OCI-LY1 (cell line): ENCODE results near the gene CD83.

Source experiments
- EZH2 ChIP-seq: fragments of 200-600 bp; sonication (generic), shearing (Covaris generic); IDR thresholded peaks from 2 replicates; pipeline ENCODE4 v1.8.0; 2017; ENCODE audit warnings: borderline replicate concordance, mixed run types, mild to moderate bottlenecking, antibody characterized with exemption, low read length, moderate library complexity, mixed read lengths
- TF ChIP-seq, protein P1 (sequence below): fragments of 200-600 bp; sonication (generic), shearing (Covaris generic); IDR thresholded peaks from 2 replicates; pipeline ENCODE4 v1.5.1; 2017; ENCODE audit warnings: mild to moderate bottlenecking, antibody characterized with exemption, low read length, moderate library complexity, mixed read lengths

DNA sequence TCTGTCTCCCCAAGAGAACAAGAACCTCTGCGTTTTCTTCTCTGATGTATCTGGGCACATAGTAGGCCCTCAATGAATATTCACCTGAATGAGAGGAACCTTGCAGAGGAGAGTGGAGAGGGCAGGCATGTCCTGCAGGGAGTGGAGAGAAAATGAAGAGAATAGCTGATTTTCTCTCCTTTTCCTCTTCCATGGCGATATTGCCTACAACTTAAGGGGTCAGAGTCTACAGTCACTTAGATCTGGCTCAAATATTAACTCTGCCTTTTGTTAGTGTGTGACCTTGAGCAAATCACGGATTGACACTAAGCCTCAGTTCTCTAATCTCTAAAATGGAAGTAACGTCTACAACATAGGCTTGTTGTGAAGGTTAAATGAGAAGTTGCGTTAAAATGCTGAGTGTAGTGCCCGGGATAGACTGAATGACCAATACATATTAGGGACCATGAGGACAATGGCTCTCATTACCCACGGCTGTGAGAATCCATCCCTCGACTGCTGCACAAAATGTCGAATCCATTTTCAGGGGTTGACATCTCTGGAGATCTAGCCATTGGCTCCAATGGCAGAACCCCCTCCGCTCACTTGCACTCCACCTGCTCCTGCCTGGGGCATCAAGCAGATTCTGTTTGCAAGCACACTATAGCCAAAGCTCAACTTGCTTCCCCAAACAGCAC, 14.8 kb downstream of the CD83 start:
- TF ChIP-seq, protein P1, sequence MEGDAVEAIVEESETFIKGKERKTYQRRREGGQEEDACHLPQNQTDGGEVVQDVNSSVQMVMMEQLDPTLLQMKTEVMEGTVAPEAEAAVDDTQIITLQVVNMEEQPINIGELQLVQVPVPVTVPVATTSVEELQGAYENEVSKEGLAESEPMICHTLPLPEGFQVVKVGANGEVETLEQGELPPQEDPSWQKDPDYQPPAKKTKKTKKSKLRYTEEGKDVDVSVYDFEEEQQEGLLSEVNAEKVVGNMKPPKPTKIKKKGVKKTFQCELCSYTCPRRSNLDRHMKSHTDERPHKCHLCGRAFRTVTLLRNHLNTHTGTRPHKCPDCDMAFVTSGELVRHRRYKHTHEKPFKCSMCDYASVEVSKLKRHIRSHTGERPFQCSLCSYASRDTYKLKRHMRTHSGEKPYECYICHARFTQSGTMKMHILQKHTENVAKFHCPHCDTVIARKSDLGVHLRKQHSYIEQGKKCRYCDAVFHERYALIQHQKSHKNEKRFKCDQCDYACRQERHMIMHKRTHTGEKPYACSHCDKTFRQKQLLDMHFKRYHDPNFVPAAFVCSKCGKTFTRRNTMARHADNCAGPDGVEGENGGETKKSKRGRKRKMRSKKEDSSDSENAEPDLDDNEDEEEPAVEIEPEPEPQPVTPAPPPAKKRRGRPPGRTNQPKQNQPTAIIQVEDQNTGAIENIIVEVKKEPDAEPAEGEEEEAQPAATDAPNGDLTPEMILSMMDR = no peak
- no peak for TF ChIP-seq EZH2
